ENCODE data around the gene NAA38.

DNA sequence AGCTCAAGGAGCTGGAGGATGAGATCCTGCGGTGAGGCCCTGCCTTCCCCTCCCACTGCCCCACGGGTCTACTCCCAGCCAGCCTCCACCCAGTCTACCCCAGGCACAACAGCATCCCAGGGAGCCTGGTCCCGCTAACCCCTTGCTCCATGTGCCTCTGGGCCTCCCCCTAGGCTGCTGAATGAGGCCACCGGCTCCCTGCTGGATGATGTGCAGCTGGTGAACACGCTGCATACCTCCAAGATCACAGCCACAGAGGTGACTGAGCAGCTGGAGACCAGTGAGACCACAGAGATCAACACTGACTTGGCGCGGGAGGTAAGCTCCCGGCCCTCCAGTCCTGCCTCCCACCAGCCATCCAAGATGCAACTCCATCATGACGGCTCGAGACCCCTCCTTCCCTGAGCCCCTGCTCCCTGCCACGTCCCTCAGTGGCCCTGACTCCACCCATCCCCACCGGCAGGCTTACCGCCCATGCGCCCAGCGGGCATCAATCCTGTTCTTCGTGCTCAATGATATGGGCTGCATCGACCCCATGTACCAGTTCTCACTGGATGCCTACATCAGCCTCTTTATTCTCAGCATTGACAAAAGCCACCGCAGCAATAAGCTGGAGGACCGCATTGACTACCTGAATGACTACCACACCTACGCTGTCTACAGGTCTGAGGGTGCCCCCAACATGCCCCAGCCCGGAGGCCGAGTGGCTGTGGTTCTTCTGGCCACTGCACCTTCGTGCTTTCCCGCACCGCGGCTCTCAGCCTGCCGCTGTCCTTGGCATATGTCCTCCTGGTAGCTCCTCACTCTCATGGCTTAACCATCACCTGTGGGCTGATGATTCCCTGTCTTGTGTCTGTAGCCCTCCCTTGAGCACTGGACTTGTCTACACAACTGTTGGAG is 38.4 kb downstream of the NAA38 start:
- TF ChIP-seq, protein P1, sequence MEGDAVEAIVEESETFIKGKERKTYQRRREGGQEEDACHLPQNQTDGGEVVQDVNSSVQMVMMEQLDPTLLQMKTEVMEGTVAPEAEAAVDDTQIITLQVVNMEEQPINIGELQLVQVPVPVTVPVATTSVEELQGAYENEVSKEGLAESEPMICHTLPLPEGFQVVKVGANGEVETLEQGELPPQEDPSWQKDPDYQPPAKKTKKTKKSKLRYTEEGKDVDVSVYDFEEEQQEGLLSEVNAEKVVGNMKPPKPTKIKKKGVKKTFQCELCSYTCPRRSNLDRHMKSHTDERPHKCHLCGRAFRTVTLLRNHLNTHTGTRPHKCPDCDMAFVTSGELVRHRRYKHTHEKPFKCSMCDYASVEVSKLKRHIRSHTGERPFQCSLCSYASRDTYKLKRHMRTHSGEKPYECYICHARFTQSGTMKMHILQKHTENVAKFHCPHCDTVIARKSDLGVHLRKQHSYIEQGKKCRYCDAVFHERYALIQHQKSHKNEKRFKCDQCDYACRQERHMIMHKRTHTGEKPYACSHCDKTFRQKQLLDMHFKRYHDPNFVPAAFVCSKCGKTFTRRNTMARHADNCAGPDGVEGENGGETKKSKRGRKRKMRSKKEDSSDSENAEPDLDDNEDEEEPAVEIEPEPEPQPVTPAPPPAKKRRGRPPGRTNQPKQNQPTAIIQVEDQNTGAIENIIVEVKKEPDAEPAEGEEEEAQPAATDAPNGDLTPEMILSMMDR (IDR thresholded peaks at IDR 0.05), result no peak
- no peak for TF ChIP-seq EZH2 (IDR thresholded peaks at IDR 0.05)
